ENCODE results near the gene CYTH1.
"Not testable (repeated sequence)": the region's sequence is repeated elsewhere in the genome, so short reads cannot be mapped to it uniquely, and the experiment has no call there.

The CYTH1 gene

DNA sequence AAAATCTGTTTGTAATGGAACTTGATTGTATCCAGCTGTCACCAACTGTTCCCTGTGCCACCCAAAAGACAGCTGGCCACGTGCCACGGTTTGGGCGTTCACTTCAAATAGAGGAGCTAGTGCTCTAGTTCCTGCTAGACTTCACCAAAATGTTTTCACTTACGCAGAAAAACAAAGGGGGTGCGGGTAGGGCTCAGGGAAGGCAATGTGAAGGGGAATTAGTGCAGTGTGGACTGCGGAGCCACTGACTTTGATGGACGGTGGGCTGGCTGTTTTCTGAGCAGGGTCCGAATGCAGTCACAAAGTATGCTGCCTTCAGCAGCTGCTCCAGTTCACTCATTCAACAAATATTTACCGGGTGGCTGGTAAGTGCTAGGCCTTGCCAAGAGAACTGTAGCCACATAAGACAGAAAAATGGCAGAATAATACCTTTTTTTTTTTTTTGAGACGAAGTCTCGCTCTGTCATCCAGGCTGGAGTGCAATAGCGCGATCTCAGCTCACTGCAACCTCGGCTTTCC is 7.6 kb upstream of the CYTH1 start:
- no peak for DNase-seq (ENCODE audit: low read depth, low spot score)
- H3K27ac ChIP-seq = peak overlapping the region; percentile 66

DNA sequence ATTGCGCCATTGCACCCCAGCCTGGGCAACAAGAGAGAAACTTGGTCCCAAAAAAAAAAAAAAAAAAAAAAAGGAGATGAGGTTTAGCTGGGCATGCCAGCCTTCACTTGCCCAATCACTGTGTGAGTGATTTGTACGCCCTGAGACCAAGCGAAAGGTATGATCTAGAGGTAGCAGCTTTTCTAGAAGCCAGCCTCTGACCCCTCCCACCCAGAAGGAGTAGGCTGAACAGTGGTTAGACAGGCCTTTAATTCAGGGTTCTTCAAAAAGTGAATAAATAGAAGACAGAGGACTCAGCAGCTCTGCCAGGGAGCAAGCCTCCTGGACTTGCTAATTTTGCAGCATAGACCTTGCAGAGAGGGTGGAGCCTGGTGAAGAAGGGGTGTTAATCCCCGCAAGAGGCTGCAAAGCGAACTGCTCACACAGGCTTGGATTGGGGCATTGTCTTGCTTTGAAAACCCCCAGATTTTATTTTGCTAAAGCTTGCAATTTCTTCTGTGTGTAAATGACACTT is 7.1 kb upstream of the CYTH1 start:
- no peak for DNase-seq (ENCODE audit: low read depth, low spot score)
- H3K27ac ChIP-seq = peak overlapping the region; percentile 66

DNA sequence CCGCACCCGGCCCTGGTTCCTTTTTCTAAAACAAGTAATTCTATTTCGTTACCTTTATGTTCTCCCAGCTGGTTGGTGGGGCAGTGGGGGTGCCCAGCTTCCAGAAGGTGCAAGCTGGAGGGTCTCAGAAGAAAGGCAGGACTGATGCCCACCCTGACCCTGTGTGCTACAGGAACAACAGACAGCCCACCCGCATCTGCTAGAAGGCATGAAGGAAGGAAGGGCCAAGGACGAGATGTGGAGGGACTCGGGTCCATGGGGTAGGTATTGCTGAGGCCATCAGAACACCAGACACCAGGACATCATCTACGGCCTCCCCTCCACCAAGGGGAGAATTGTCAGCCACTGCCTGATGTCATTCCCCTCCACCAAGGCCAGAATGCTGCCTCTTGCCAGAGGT is 6.4 kb upstream of the CYTH1 start:
- DNase-seq (ENCODE audit: low read depth, low spot score) = no peak
- no peak overlapping the region for H3K27ac ChIP-seq

DNA sequence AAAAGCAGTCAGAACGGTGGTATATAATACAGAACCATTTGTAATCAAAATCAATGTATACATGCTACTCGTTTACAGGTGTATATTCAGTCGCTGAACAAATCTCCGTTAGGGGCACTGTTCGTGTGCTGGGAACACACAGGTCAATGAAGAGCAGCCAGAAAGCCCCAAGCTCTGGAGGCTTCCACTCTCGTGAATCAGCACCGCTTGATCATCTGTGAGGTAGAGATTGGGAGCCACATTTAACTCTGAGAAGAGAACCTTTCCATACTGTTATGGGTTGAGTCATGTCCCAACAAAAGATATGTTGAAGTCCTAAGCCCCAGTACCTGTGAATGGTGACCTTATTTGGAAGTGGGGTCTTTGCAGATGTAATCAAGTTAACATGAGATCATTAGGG is 5.4 kb upstream of the CYTH1 start:
- DNase-seq (ENCODE audit: low read depth, low spot score) = no peak
- H3K27ac ChIP-seq = peak overlapping the region; percentile 10

DNA sequence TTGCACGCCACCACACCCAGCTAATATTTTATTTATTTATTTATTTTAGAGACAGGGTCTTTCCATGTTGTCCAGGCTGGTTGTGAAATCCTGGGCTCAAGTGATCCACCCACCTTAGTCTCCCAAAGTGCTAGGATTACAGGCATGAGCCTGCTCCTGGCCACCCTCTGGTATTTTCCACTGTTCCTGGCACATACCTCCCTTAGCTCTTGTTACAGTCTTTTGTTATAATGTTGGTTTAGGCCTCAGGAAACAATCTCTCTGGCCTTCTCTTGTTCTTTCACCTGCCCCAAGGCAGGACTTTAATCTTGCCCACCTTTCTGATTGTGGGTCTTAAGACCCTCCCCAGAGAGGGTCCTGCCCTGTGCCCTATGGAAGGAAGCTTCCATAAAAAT is 3.6 kb upstream of the CYTH1 start:
- DNase-seq (ENCODE audit: low read depth, low spot score) = no peak
- no peak overlapping the region for H3K27ac ChIP-seq

DNA sequence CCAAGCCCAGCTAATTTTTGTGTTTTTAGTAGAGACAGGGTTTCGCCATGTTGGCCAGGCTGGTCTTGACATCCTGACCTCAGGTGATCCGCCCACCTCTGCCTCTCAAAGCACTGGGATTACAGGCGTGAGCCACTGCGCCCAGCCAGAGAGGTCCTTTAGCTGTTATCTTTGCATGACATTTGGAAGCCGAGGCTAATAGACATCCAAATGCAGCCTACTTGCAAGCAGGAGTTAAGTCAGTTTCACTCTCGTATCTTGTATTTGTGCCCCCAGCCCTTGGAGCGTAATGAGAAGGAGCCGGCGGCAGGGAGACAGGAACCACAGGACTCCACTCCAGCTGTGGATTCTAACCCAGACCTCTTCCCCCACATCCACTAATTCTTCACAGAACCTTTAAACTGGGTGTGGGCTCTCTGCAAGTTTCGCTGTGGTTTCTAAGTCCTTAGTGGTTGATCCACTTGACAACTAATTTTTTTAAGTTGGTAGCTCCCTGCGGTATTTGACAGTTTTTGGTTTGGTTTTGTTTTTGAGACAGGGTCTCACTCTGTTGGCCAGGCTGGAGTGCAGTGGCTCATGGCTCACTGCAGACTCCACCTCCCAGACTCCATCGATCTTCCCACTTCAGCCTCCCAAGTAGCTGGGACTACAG is 3.1 kb upstream of the CYTH1 start:
- no peak overlapping the region for H3K27ac ChIP-seq
- DNase-seq (ENCODE audit: low read depth, low spot score) = no peak

DNA sequence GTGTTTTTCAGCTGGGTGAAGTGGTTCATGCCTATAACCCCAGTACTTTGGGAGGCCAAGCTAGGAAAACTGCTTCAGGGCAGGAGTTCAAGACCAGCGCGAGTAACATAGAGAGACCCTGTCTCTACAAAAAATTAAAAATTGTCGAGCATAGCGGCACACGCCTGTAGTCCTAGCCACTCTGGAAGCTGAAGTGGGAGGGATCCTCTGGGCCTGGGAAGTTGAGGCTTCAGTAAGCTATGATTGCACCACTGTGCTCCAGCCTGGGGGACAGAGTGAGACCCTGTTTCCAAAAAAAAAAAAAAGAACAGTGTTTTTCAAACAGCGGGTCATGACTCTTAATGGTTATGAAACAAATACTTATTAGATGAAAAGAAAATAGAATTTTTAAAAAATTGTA is 2.3 kb upstream of the CYTH1 start:
- no peak for DNase-seq (ENCODE audit: low read depth, low spot score)
- no peak overlapping the region for H3K27ac ChIP-seq

DNA sequence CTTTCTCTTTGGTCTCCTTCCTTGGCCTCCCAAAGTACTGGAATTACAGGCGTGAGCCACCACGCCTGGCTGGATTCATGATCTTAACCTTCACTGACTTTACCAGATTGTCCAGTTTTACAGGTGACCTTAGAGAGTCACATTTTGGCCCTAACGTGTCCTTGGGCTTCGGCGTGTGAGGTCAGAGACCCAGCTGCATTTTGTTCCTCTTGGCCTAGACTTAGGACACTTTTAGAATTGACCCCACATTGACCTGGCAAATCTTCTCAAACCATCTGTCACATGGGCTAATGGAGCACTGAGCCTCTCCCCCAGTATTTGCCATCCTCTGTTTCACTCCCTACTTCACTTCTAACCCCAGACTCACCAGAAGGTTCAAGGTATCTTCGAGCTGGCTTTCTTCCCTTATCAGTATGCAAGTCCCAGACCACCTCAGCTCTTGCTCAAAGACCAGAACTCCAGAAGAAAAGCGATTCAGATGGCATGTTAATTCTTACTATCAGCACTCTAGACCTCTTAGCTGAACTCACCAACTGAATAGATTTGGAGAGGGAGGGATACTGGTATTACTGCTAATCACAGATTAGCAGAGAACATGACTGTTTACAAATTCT is 1.7 kb upstream of the CYTH1 start:
- H3K27ac ChIP-seq = peak overlapping the region; percentile 75

DNA sequence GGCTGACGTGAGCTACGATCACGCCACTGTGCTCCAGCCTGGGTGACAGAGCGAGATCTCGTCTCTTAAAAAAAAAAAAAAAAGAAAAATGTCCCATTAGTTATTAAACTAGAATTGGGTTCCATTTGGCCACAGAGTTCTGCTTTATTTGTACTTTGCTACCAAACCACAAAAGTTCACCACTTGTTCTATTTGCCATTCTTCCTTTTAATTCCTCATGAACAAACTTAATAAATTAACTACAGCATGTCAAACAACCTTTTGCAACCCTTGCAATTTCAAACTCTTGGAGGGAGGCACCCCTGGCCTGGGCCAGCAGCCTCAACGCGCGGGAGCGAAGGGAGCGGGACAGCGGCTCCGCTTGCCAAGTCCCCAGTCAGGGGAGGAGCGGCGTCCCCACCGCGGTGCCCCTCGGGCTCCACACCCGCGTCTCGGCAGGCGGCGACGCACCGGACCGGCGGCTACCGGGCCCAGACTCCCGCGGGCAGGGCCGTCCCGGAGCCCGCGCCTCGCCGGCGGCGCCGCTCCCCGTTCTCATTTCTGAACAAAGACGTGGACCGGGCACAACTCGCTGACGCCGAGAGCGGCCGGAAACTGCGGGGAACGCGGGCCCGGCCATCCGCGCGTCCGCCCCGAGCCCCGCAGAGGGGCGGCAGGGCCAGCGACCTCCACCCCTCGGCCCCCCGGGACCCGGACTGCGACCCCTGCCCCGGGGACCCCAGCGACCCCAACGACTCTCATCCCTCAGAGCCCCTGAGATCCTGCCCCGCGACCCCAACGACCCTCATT is 775 bp downstream of the CYTH1 start:
- H3K27ac ChIP-seq = peak overlapping the region; percentile 70
- DNase-seq (ENCODE audit: low read depth, low spot score) = no peak

More for the DNA sequence above, 1.7 kb upstream of the CYTH1 start:
- DNase-seq (ENCODE audit: low read depth, low spot score) = no peak

DNA sequence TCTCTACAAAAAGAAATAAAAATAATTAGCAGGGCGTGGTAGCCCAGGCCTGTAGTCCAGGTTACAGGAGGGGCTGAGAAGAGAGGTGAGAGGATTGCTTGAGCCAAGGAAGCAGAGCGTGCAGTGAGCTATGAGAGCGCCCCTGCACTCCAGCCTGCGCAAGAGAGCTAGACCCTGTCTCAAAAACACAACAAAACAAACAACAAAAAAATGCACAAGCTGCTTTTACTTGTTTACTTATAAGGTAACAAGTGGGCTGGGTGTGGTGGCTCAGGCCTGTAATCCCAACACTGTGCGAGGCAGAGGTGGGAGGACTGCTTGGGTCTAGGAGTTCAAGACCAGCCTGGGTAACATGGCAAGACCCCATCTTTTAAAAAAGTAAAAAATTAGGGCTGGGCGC is 1.7 kb downstream of the CYTH1 start:
- peak overlapping the region; percentile 70 for H3K27ac ChIP-seq
- DNase-seq (ENCODE audit: low read depth, low spot score) = no peak

DNA sequence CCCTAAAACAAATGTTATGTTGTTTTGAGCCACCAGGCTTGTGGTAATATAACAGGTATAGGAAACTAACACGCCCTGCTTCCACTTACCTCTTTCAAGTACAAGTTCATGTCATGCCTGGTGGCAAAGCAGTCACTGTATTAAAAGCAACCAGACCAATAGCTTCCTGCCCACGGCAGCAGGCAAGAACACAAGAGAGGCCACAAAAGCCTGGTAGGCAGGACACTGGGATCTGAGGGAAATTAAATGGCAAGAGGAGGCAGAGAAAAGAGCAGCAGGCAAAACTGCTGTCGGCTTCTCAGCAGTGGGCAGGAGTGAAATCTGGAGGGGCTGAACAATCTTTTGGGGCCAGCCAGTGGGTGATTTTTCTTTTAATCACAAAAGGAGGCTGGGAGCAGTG is 2.2 kb downstream of the CYTH1 start:
- no peak for DNase-seq (ENCODE audit: low read depth, low spot score)

DNA sequence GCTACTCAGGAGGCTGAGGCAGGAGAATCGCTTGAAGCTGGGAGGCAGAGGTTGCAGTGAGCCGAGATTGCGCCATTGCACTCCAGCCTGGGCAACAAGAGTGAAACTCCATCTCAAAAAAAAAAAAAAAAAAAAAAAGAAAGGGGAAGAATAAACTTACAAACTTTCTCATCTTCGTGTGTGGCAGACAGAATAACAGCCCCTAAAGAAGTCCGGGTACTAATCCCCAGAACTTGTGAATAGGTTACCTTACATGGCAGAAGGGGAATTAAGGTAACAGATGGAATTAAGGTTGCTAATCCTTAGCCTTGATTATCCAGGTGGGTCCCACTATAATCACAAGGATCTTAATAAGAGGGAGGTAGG is 2.8 kb downstream of the CYTH1 start:
- DNase-seq (ENCODE audit: low read depth, low spot score) = not testable (repeated sequence)
- H3K27ac ChIP-seq = peak overlapping the region; percentile 70

More for the DNA sequence above, 2.2 kb downstream of the CYTH1 start:
- H3K27ac ChIP-seq = peak overlapping the region; percentile 70

DNA sequence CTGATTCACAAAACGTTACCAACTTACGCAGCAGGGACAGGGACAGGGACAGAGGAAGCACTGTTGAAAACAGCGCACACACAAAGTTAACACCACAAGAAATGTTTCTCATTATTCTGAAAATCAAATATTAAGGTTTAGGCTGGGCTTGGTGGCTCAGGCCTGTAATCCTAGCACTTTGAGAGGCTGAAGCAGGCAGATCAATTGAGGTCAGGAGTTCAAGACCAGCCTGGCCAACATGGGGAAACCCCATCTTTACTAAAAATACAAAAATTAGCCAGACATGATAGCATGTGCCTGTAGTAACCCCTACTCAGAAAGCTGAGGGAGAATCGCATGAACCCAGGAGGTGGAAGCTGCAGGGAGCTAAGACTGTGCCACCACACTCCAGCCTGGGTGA is 4.2 kb downstream of the CYTH1 start:
- no peak overlapping the region for H3K27ac ChIP-seq
- DNase-seq (ENCODE audit: low read depth, low spot score) = no peak

DNA sequence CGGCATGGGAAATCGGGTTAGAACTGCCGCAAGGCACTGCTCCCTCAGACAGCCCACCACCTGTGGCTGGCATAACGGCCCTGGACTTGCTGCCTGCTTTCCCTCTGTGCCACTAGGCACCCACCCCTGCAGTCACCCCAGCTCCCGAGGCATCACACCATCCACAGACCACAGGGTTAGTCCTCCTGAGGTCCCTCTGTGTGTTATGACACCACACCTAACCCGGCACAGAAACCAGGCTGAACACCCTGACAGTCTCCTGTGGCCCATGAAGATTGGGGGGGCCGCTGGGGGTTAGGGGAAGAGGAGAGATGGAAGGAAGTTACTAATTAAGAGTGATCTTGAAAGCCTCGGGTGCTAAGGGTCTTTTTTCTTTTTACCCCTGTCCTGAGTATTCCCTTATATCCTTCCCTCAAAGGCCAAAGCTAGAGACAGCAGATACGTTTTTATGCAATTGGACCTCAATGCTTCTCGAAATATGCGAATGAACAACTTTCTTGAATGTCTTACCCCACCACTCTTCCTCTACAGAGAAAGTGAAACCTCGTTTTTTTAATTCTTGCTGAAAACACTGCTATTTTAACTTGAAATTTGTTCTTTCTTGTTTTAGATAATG is 7.0 kb downstream of the CYTH1 start:
- no peak for DNase-seq (ENCODE audit: low read depth, low spot score)
- peak overlapping the region; percentile 19 for H3K27ac ChIP-seq

DNA sequence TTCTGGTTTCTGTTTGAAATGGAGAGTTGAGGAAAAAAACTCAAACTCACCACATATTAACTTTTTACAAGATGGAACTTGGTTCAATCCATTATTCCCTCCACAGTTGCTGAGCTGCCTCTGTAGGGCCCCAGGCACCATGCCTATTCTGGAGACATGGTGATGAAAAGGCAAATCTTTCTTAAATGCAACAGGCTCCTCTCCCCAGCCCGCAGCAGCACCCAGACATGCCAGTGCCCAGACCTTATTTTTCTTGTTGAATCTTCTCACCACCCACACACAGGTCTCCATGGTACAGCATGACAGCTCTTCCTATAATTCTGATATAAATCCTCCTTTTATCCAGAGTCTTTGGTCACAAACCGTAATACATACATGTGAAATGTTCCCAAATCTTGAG is 7.6 kb downstream of the CYTH1 start:
- no peak for DNase-seq (ENCODE audit: low read depth, low spot score)
- peak overlapping the region; percentile 19 for H3K27ac ChIP-seq

DNA sequence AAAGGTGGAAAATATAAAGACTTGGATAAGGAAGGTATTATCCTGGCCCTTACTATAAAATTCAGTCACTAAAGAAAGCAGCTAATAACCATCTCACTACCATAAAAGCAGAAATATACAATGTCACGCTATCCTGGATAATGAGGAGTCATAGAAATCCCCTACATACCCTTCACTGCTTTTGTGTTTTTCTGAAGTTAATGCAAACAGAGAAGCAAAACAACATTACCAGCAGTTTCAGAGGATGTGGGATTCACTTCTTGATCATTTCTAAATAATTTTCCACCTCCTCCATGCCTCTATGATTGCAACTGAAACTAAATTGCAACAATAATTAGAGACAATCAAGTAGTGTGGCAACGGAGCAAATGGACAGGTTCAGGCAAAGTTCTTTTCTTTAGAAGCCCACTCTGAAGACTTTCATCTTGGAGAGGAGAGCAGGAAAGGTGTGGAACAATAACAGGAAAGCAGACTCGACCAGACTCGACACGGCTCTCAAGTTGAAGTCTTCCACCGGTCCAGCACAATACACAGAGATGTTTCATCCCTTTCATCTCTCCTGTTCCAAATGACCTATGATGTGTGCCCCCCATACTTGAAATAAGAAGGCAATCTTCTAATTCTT is 10.2 kb downstream of the CYTH1 start:
- no peak for DNase-seq (ENCODE audit: low read depth, low spot score)
- no peak overlapping the region for H3K27ac ChIP-seq

DNA sequence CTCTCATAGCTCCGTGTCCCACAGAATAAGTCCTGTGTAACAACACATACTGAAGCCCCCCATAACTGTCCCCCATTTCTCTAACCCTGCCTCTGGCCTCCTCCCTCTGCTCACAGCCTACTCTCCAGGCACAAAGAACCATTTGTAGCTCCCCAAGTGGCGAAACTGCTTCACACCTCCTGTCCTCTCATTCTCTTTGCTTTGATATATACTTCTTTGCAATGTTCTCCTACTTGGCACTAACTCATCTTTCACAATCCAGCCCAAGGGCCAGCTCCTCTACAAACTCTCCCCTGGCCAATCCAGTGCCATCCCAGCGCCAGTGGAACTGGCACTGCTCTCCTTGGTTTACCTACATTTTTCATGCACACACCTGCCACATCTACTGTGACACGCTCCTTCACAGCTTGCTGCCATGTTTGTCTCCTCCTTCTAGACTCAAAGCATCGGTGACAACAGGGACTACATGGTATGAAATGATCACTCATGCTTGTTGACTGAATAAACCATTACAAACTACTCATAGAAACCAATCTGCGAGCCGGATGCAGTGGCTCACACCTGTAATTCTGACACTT is 12.8 kb downstream of the CYTH1 start:
- no peak overlapping the region for H3K27ac ChIP-seq
- no peak for DNase-seq (ENCODE audit: low read depth, low spot score)

DNA sequence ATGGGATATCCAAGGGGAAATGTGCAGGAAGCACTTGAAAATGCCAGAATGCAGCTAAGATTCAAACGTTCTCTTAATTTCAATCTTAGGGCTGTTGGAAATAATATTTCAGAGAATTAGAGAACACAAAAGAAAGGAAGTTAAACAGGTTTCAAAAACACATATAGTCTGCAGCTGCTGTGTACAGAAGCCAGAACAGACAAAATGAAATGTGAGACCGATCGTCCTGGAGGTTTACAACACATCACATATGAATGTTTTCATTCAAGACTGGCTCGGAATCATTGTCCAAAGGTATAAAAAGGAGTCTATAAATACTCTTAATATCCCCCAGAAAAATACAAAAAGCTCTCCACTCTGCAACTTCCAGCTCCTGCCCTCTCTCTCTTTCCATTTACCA is 14.3 kb downstream of the CYTH1 start:
- H3K27ac ChIP-seq = peak overlapping the region; percentile 6
- no peak for DNase-seq (ENCODE audit: low read depth, low spot score)

DNA sequence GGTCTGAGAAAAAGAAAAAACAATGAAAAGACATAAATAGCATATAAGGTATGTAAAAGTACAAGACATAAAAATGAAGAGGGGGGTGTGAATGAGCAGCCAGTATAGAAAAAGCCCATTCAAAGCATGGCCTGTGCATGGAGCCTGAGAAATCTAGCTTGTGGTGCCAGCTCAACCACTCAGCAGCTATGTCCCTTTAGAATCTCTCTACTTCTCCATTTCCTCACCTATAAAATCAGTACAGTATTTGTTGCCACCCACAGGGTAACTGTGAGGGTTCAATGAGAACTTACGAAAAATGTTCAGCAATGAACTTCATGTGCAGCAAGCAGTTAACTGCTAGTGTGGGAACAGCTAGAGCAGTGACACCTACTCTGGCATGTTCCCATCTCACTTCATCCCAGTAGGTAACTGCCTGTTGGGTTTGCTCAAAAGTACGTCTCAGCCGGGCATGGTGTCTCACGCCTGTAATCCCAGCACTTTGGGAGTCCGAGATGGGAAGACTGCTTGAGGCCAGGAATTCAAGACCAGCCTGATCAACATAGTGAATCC is 15.3 kb downstream of the CYTH1 start:
- DNase-seq (ENCODE audit: low read depth, low spot score) = no peak

DNA sequence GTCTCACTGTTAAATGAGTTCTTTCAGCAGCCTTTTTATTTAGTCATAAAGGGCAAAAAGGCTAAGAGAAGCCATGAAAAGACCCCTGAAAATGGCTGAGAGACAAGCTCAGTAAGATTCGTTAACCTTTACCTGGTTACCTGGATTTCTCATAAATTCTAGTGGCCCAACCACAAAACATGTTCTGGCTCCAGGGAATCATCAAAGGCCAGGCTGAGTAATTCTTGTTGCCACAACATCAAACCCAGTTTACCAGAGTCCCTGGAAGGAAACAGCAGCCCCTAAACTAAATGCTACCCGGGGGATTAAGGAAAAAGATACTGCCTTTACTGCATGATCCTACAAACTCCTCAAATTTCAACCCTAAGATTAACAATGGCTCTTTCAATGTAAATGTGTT is 15.8 kb downstream of the CYTH1 start:
- H3K27ac ChIP-seq = peak overlapping the region; percentile 11

More for the DNA sequence above, 15.3 kb downstream of the CYTH1 start:
- peak overlapping the region; percentile 11 for H3K27ac ChIP-seq

More for the DNA sequence above, 15.8 kb downstream of the CYTH1 start:
- no peak for DNase-seq (ENCODE audit: low read depth, low spot score)
